ENCODE data around the gene NPL. TPM values are rescaled to one million over a fixed set of nuclear protein-coding genes. Genes with fewer than 3 reads are reported as not detected.

NPL gene
- total RNA-seq, 2 donors from 2014 or later = 5.8 to 8.7 TPM

- TF ChIP-seq CTCF (conservative IDR thresholded peaks at IDR 0.05) = no peak
- Histone ChIP-seq H3K9me3 (ENCODE audit: control insufficient read depth, low read length) (no peaks in the 10 kb centered on the region), H3K9ac (ENCODE audit: extremely low read depth, low read length, poor library complexity, severe bottlenecking) (no peak overlapping the region), H3K4me1 (ENCODE audit: control insufficient read depth, insufficient read depth, low read length) (no peaks in the 10 kb centered on the region), H3K27ac (ENCODE audit: low read depth, low read length) (no peak overlapping the region), H3K36me3 (ENCODE audit: control insufficient read depth, insufficient read depth, low read length) (peaks cover 100% of the 10 kb centered on the region), H3K27me3 (ENCODE audit: control insufficient read depth, insufficient read depth, low read length, poor library complexity, severe bottlenecking) (no peaks in the 10 kb centered on the region), H3K4me3 (ENCODE audit: low read length) (no peak overlapping the region)
- Mint-ChIP-seq H3K36me3 (ENCODE audit: low read depth) (peaks cover 88% of the 10 kb centered on the region), H3K27ac (no peak overlapping the region), H3K4me1 (no peaks in the 10 kb centered on the region), H3K27me3 (ENCODE audit: insufficient read depth) (no peaks in the 10 kb centered on the region), H3K9me3 (no peaks in the 10 kb centered on the region), H3K4me3 (no peak overlapping the region)
- no peak for DNase-seq
Measured at GRCh38 chr1:182867861-182868260, 78.3 kb downstream of the NPL start.

- no peaks in the 10 kb centered on the region for H3K27me3 Mint-ChIP-seq (ENCODE audit: insufficient read depth)
- H3K27ac ChIP-seq (ENCODE audit: low read depth, low read length) = peak overlapping the region; percentile 77
- peaks cover 100% of the 10 kb centered on the region for H3K36me3 ChIP-seq (ENCODE audit: control insufficient read depth, insufficient read depth, low read length)
- no peak overlapping the region for H3K4me3 Mint-ChIP-seq
- H3K9me3 ChIP-seq (ENCODE audit: control insufficient read depth, low read length) = no peaks in the 10 kb centered on the region
- H3K27me3 ChIP-seq (ENCODE audit: control insufficient read depth, insufficient read depth, low read length, poor library complexity, severe bottlenecking) = no peaks in the 10 kb centered on the region
- peak overlapping the region; percentile 85 for H3K27ac Mint-ChIP-seq
- no peaks in the 10 kb centered on the region for H3K9me3 Mint-ChIP-seq
- H3K4me3 ChIP-seq (ENCODE audit: low read length) = no peak overlapping the region
- 95 to 97% methylated on average over 12 of the region's 12 CpGs for WGBS, 2 experiments (ENCODE audit: insufficient coverage in 1 of 2, insufficient read length in 1 of 2)
- no peaks in the 10 kb centered on the region for H3K4me1 ChIP-seq (ENCODE audit: control insufficient read depth, insufficient read depth, low read length)
- H3K36me3 Mint-ChIP-seq (ENCODE audit: low read depth) = peaks cover 93% of the 10 kb centered on the region
- no peak for TF ChIP-seq CTCF (conservative IDR thresholded peaks at IDR 0.05)
- no peaks in the 10 kb centered on the region for H3K4me1 Mint-ChIP-seq
- peak; percentile 79 for DNase-seq
- peak overlapping the region; percentile 31 for H3K9ac ChIP-seq (ENCODE audit: extremely low read depth, low read length, poor library complexity, severe bottlenecking)
Measured at GRCh38 chr1:182869241-182869666, 79.7 kb downstream of the NPL start.

- DNase-seq = no peak
- no peaks in the 10 kb centered on the region for H3K9me3 Mint-ChIP-seq
- Histone ChIP-seq H3K9ac (ENCODE audit: extremely low read depth, low read length, poor library complexity, severe bottlenecking) (no peak overlapping the region), H3K36me3 (ENCODE audit: control insufficient read depth, insufficient read depth, low read length) (peaks cover 100% of the 10 kb centered on the region), H3K27me3 (ENCODE audit: control insufficient read depth, insufficient read depth, low read length, poor library complexity, severe bottlenecking) (no peaks in the 10 kb centered on the region), H3K27ac (ENCODE audit: low read depth, low read length) (no peak overlapping the region), H3K9me3 (ENCODE audit: control insufficient read depth, low read length) (no peaks in the 10 kb centered on the region), H3K4me3 (ENCODE audit: low read length) (no peak overlapping the region), H3K4me1 (ENCODE audit: control insufficient read depth, insufficient read depth, low read length) (no peaks in the 10 kb centered on the region)
- no peaks in the 10 kb centered on the region for H3K4me1 Mint-ChIP-seq
- no peak for TF ChIP-seq CTCF (conservative IDR thresholded peaks at IDR 0.05)
- H3K27ac Mint-ChIP-seq = no peak overlapping the region
- H3K4me3 Mint-ChIP-seq = no peak overlapping the region
- H3K36me3 Mint-ChIP-seq (ENCODE audit: low read depth) = peaks cover 91% of the 10 kb centered on the region
- WGBS, 2 experiments (ENCODE audit: insufficient coverage in 1 of 2, insufficient read length in 1 of 2) = 92 to 97% methylated on average over 3 of the region's 3 CpGs
- no peaks in the 10 kb centered on the region for H3K27me3 Mint-ChIP-seq (ENCODE audit: insufficient read depth)
Measured at GRCh38 chr1:182872881-182873280, 83.3 kb downstream of the NPL start.
